Measurements from ENCODE around the gene MBOAT2. TPM values are rescaled to one million over a fixed set of nuclear protein-coding genes. Genes with fewer than 3 reads are reported as not detected.

The MBOAT2 gene
- total RNA-seq, 1 donor from 2014 or later = 94.7 TPM

- H3K27me3 Mint-ChIP-seq (ENCODE audit: unreplicated experiment) = no peaks in the 10 kb centered on the region
- H3K4me1 Mint-ChIP-seq (ENCODE audit: unreplicated experiment) = peaks cover 43% of the 10 kb centered on the region
- no peak overlapping the region for H3K27ac Mint-ChIP-seq (ENCODE audit: unreplicated experiment)
- TF ChIP-seq CTCF (IDR thresholded peaks at IDR 0.05) = no peak
- H3K4me3 Mint-ChIP-seq (ENCODE audit: unreplicated experiment) = no peak overlapping the region
- H3K9me3 Mint-ChIP-seq (ENCODE audit: unreplicated experiment) = no peaks in the 10 kb centered on the region
- H3K36me3 Mint-ChIP-seq (ENCODE audit: unreplicated experiment) = no peaks in the 10 kb centered on the region
- DNase-seq (ENCODE audit: extremely low spot score, unreplicated experiment) = no peak
These were observed 172.0 kb downstream of the MBOAT2 start for GRCh38 chr2:8831516-8831915.

GRCh38 chr2:8827729-8828128 lies 175.8 kb downstream of the MBOAT2 start:
- Mint-ChIP-seq H3K27me3 (ENCODE audit: unreplicated experiment) (no peaks in the 10 kb centered on the region), H3K4me1 (ENCODE audit: unreplicated experiment) (peaks cover 17% of the 10 kb centered on the region), H3K4me3 (ENCODE audit: unreplicated experiment) (no peak overlapping the region), H3K36me3 (ENCODE audit: unreplicated experiment) (peaks cover 9% of the 10 kb centered on the region), H3K9me3 (ENCODE audit: unreplicated experiment) (no peaks in the 10 kb centered on the region), H3K27ac (ENCODE audit: unreplicated experiment) (no peak overlapping the region)
- TF ChIP-seq CTCF (IDR thresholded peaks at IDR 0.05) = no peak
- DNase-seq (ENCODE audit: extremely low spot score, unreplicated experiment) = no peak

GRCh38 chr2:8822218-8822617 lies 181.3 kb downstream of the MBOAT2 start:
- Mint-ChIP-seq H3K9me3 (ENCODE audit: unreplicated experiment) (no peaks in the 10 kb centered on the region), H3K27me3 (ENCODE audit: unreplicated experiment) (no peaks in the 10 kb centered on the region), H3K36me3 (ENCODE audit: unreplicated experiment) (peaks cover 32% of the 10 kb centered on the region), H3K4me1 (ENCODE audit: unreplicated experiment) (peaks cover 2% of the 10 kb centered on the region), H3K4me3 (ENCODE audit: unreplicated experiment) (no peak overlapping the region), H3K27ac (ENCODE audit: unreplicated experiment) (no peak overlapping the region)
- TF ChIP-seq CTCF (IDR thresholded peaks at IDR 0.05) = no peak
- no peak for DNase-seq (ENCODE audit: extremely low spot score, unreplicated experiment)

- no peak overlapping the region for H3K4me3 Mint-ChIP-seq (ENCODE audit: unreplicated experiment)
- peaks cover 2% of the 10 kb centered on the region for H3K4me1 Mint-ChIP-seq (ENCODE audit: unreplicated experiment)
- TF ChIP-seq CTCF (IDR thresholded peaks at IDR 0.05) = no peak
- no peak for DNase-seq (ENCODE audit: extremely low spot score, unreplicated experiment)
- H3K27me3 Mint-ChIP-seq (ENCODE audit: unreplicated experiment) = no peaks in the 10 kb centered on the region
- peaks cover 36% of the 10 kb centered on the region for H3K36me3 Mint-ChIP-seq (ENCODE audit: unreplicated experiment)
- H3K27ac Mint-ChIP-seq (ENCODE audit: unreplicated experiment) = peak overlapping the region; percentile 6
- H3K9me3 Mint-ChIP-seq (ENCODE audit: unreplicated experiment) = no peaks in the 10 kb centered on the region
These were observed 181.9 kb downstream of the MBOAT2 start for GRCh38 chr2:8821276-8822217.

GRCh38 chr2:8819948-8820347 lies 183.5 kb downstream of the MBOAT2 start:
- TF ChIP-seq CTCF (IDR thresholded peaks at IDR 0.05) = no peak
- H3K9me3 Mint-ChIP-seq (ENCODE audit: unreplicated experiment) = no peaks in the 10 kb centered on the region
- no peak overlapping the region for H3K27ac Mint-ChIP-seq (ENCODE audit: unreplicated experiment)
- H3K4me1 Mint-ChIP-seq (ENCODE audit: unreplicated experiment) = peaks cover 2% of the 10 kb centered on the region
- no peaks in the 10 kb centered on the region for H3K27me3 Mint-ChIP-seq (ENCODE audit: unreplicated experiment)
- peaks cover 36% of the 10 kb centered on the region for H3K36me3 Mint-ChIP-seq (ENCODE audit: unreplicated experiment)
- no peak overlapping the region for H3K4me3 Mint-ChIP-seq (ENCODE audit: unreplicated experiment)
- DNase-seq (ENCODE audit: extremely low spot score, unreplicated experiment) = no peak
